ENCODE data around the gene SLC25A41. TPM values are rescaled to one million over a fixed set of nuclear protein-coding genes. Genes with fewer than 3 reads are reported as not detected.

Gene SLC25A41
- polyA plus RNA-seq, 1 donor = 0.36 TPM

GRCh38 chr19:6450166-6450565 lies 16.6 kb upstream of the SLC25A41 start:
- no peaks in the 10 kb centered on the region for H3K27me3 ChIP-seq (ENCODE audit: control insufficient read depth, insufficient read depth, low read length)

GRCh38 chr19:6448045-6448444 lies 14.5 kb upstream of the SLC25A41 start:
- no peak for DNase-seq
- Histone ChIP-seq H3K27me3 (ENCODE audit: control insufficient read depth, insufficient read depth, low read length) (no peaks in the 10 kb centered on the region), H3K9me3 (ENCODE audit: control insufficient read depth, low read depth, low read length) (peaks cover 2% of the 10 kb centered on the region), H3K27ac (ENCODE audit: low read length) (no peak overlapping the region), H3K36me3 (ENCODE audit: control insufficient read depth, insufficient read depth, low read length) (peaks cover 14% of the 10 kb centered on the region), H3K4me1 (ENCODE audit: control insufficient read depth, insufficient read depth, low read length) (no peaks in the 10 kb centered on the region), H3K4me3 (ENCODE audit: low read length) (no peak overlapping the region)
- no CpG with 5 or more reads among the region's 3 CpGs for WGBS (ENCODE audit: insufficient coverage, low lambda C conversion rate)

More at GRCh38 chr19:6450166-6450565, 16.6 kb upstream of the SLC25A41 start:
- no peaks in the 10 kb centered on the region for H3K4me1 ChIP-seq (ENCODE audit: control insufficient read depth, insufficient read depth, low read length)
- no CpG with 5 or more reads among the region's 5 CpGs for WGBS (ENCODE audit: insufficient coverage, low lambda C conversion rate)
- H3K9me3 ChIP-seq (ENCODE audit: control insufficient read depth, low read depth, low read length) = peaks cover 11% of the 10 kb centered on the region
- H3K36me3 ChIP-seq (ENCODE audit: control insufficient read depth, insufficient read depth, low read length) = peaks cover 26% of the 10 kb centered on the region
- no peak overlapping the region for H3K4me3 ChIP-seq (ENCODE audit: low read length)
- no peak overlapping the region for H3K27ac ChIP-seq (ENCODE audit: low read length)
- no peak for DNase-seq

GRCh38 chr19:6446452-6446851 lies 12.9 kb upstream of the SLC25A41 start:
- no peak for DNase-seq
- Histone ChIP-seq H3K27ac (ENCODE audit: low read length) (no peak overlapping the region), H3K36me3 (ENCODE audit: control insufficient read depth, insufficient read depth, low read length) (peaks cover 7% of the 10 kb centered on the region), H3K4me1 (ENCODE audit: control insufficient read depth, insufficient read depth, low read length) (no peaks in the 10 kb centered on the region), H3K9me3 (ENCODE audit: control insufficient read depth, low read depth, low read length) (peaks cover 2% of the 10 kb centered on the region), H3K4me3 (ENCODE audit: low read length) (no peak overlapping the region), H3K27me3 (ENCODE audit: control insufficient read depth, insufficient read depth, low read length) (no peaks in the 10 kb centered on the region)
- no CpG with 5 or more reads among the region's 3 CpGs for WGBS (ENCODE audit: insufficient coverage, low lambda C conversion rate)

- peaks cover 3% of the 10 kb centered on the region for H3K36me3 ChIP-seq (ENCODE audit: control insufficient read depth, insufficient read depth, low read length)
- peaks cover 2% of the 10 kb centered on the region for H3K9me3 ChIP-seq (ENCODE audit: control insufficient read depth, low read depth, low read length)
- WGBS (ENCODE audit: insufficient coverage, low lambda C conversion rate) = no CpG with 5 or more reads among the region's 13 CpGs
- no peaks in the 10 kb centered on the region for H3K4me1 ChIP-seq (ENCODE audit: control insufficient read depth, insufficient read depth, low read length)
- H3K4me3 ChIP-seq (ENCODE audit: low read length) = no peak overlapping the region
- H3K27ac ChIP-seq (ENCODE audit: low read length) = no peak overlapping the region
- H3K27me3 ChIP-seq (ENCODE audit: control insufficient read depth, insufficient read depth, low read length) = no peaks in the 10 kb centered on the region
- DNase-seq = no peak
These were observed 10.4 kb upstream of the SLC25A41 start for GRCh38 chr19:6443986-6444385.

- Histone ChIP-seq H3K27ac (ENCODE audit: low read length) (no peak overlapping the region), H3K4me1 (ENCODE audit: control insufficient read depth, insufficient read depth, low read length) (no peaks in the 10 kb centered on the region), H3K9me3 (ENCODE audit: control insufficient read depth, low read depth, low read length) (peaks cover 2% of the 10 kb centered on the region), H3K27me3 (ENCODE audit: control insufficient read depth, insufficient read depth, low read length) (no peaks in the 10 kb centered on the region), H3K4me3 (ENCODE audit: low read length) (no peak overlapping the region), H3K36me3 (ENCODE audit: control insufficient read depth, insufficient read depth, low read length) (peaks cover 3% of the 10 kb centered on the region)
- no peak for DNase-seq
- WGBS (ENCODE audit: insufficient coverage, low lambda C conversion rate) = no CpG with 5 or more reads among the region's 13 CpGs
These were observed 8.6 kb upstream of the SLC25A41 start for GRCh38 chr19:6442087-6442688.

GRCh38 chr19:6440905-6441304 lies 7.3 kb upstream of the SLC25A41 start:
- Histone ChIP-seq H3K4me1 (ENCODE audit: control insufficient read depth, insufficient read depth, low read length) (no peaks in the 10 kb centered on the region), H3K27me3 (ENCODE audit: control insufficient read depth, insufficient read depth, low read length) (no peaks in the 10 kb centered on the region), H3K36me3 (ENCODE audit: control insufficient read depth, insufficient read depth, low read length) (no peaks in the 10 kb centered on the region), H3K27ac (ENCODE audit: low read length) (no peak overlapping the region), H3K9me3 (ENCODE audit: control insufficient read depth, low read depth, low read length) (peaks cover 2% of the 10 kb centered on the region), H3K4me3 (ENCODE audit: low read length) (no peak overlapping the region)
- 80% methylated on average over 2 of the region's 3 CpGs for WGBS (ENCODE audit: insufficient coverage, low lambda C conversion rate)
- DNase-seq = no peak

GRCh38 chr19:6439743-6440142 lies 6.2 kb upstream of the SLC25A41 start:
- H3K9me3 ChIP-seq (ENCODE audit: control insufficient read depth, low read depth, low read length) = no peaks in the 10 kb centered on the region
- no CpG with 5 or more reads among the region's 4 CpGs for WGBS (ENCODE audit: insufficient coverage, low lambda C conversion rate)
- H3K4me1 ChIP-seq (ENCODE audit: control insufficient read depth, insufficient read depth, low read length) = no peaks in the 10 kb centered on the region
- DNase-seq = no peak
- H3K27ac ChIP-seq (ENCODE audit: low read length) = no peak overlapping the region
- H3K4me3 ChIP-seq (ENCODE audit: low read length) = no peak overlapping the region
- H3K27me3 ChIP-seq (ENCODE audit: control insufficient read depth, insufficient read depth, low read length) = no peaks in the 10 kb centered on the region
- no peaks in the 10 kb centered on the region for H3K36me3 ChIP-seq (ENCODE audit: control insufficient read depth, insufficient read depth, low read length)

- no peak for DNase-seq
- WGBS (ENCODE audit: insufficient coverage, low lambda C conversion rate) = no CpG with 5 or more reads among the region's 11 CpGs
- no peaks in the 10 kb centered on the region for H3K9me3 ChIP-seq (ENCODE audit: control insufficient read depth, low read depth, low read length)
- H3K27ac ChIP-seq (ENCODE audit: low read length) = no peak overlapping the region
- H3K36me3 ChIP-seq (ENCODE audit: control insufficient read depth, insufficient read depth, low read length) = no peaks in the 10 kb centered on the region
- H3K4me1 ChIP-seq (ENCODE audit: control insufficient read depth, insufficient read depth, low read length) = no peaks in the 10 kb centered on the region
- H3K27me3 ChIP-seq (ENCODE audit: control insufficient read depth, insufficient read depth, low read length) = peaks cover 7% of the 10 kb centered on the region
- no peak overlapping the region for H3K4me3 ChIP-seq (ENCODE audit: low read length)
These were observed 398 bp downstream of the SLC25A41 start for GRCh38 chr19:6433165-6433564.

GRCh38 chr19:6431891-6432290 lies 1.7 kb downstream of the SLC25A41 start:
- Histone ChIP-seq H3K27me3 (ENCODE audit: control insufficient read depth, insufficient read depth, low read length) (peaks cover 7% of the 10 kb centered on the region), H3K36me3 (ENCODE audit: control insufficient read depth, insufficient read depth, low read length) (no peaks in the 10 kb centered on the region), H3K4me1 (ENCODE audit: control insufficient read depth, insufficient read depth, low read length) (no peaks in the 10 kb centered on the region), H3K9me3 (ENCODE audit: control insufficient read depth, low read depth, low read length) (no peaks in the 10 kb centered on the region), H3K4me3 (ENCODE audit: low read length) (no peak overlapping the region), H3K27ac (ENCODE audit: low read length) (no peak overlapping the region)
- DNase-seq = no peak
- no CpG with 5 or more reads among the region's 11 CpGs for WGBS (ENCODE audit: insufficient coverage, low lambda C conversion rate)

- no peaks in the 10 kb centered on the region for H3K36me3 ChIP-seq (ENCODE audit: control insufficient read depth, insufficient read depth, low read length)
- 33% methylated on average over 3 of the region's 20 CpGs for WGBS (ENCODE audit: insufficient coverage, low lambda C conversion rate)
These were observed 3.9 kb downstream of the SLC25A41 start for GRCh38 chr19:6429419-6430221.

More at GRCh38 chr19:6429419-6430221, 3.9 kb downstream of the SLC25A41 start:
- Histone ChIP-seq H3K27ac (ENCODE audit: low read length) (no peak overlapping the region), H3K27me3 (ENCODE audit: control insufficient read depth, insufficient read depth, low read length) (peaks cover 7% of the 10 kb centered on the region), H3K9me3 (ENCODE audit: control insufficient read depth, low read depth, low read length) (peaks cover 8% of the 10 kb centered on the region), H3K4me1 (ENCODE audit: control insufficient read depth, insufficient read depth, low read length) (peaks cover 4% of the 10 kb centered on the region), H3K4me3 (ENCODE audit: low read length) (no peak overlapping the region)
- DNase-seq = no peak
